SK-N-SH (cell line): ENCODE measurements around the gene TXN2. TPM values are rescaled to one million over a fixed set of nuclear protein-coding genes. Genes with fewer than 3 reads are reported as not detected.

Experiments used
- CTCF ChIA-PET: fragments of 300-600, 350-600 bp; formaldehyde crosslinking; extraction: SDS; loops from one replicate; lab custom pipeline; 2021; lab: Yijun Ruan, JAX
- POLR2A ChIA-PET: fragments of 350-600 bp; sonication (Branson Sonifier 250); formaldehyde crosslinking; extraction: SDS; loops from one replicate; lab custom pipeline; 2020; ENCODE audit warnings: antibody characterized with exemption, inconsistent platforms; lab: Yijun Ruan, JAX
- DNase-seq: peaks from one replicate; pipeline ENCODE4 v3.0.0; 2012
- H2AFZ ChIP-seq: fragments of 200-600 bp; sonication (generic); 2 replicates; pipeline ENCODE4 v1.8.1; 2016; ENCODE audit warnings: antibody characterized with exemption, mild to moderate bottlenecking, low read depth
- H3F3A ChIP-seq: fragments of 200-600 bp; sonication (generic); replicated peaks from 2 replicates; pipeline ENCODE3; 2016; ENCODE audit warnings: antibody characterized with exemption, mild to moderate bottlenecking; ENCODE audit not compliant: insufficient read depth
- H3K27ac ChIP-seq, 2 experiments: fragments of 200-500 bp in 1 of 2; fragments of 200-600 bp in 1 of 2; sonication (Bioruptor generic) in 1 of 2; sonication (generic), shearing (Covaris generic) in 1 of 2; 2 replicates each; pipeline versions ENCODE4 v1.5.1 to v1.6.1; 2014 to 2016; ENCODE audit warnings: low read depth in 2 of 2, inconsistent platforms in 1 of 2, low read length in 1 of 2, mild to moderate bottlenecking in 1 of 2, mixed read lengths in 1 of 2
- H3K27me3 ChIP-seq: fragments of 200-600 bp; sonication (generic), shearing (Covaris generic); 2 replicates; pipeline ENCODE4 v1.6.1; 2016; ENCODE audit warnings: mixed run types; ENCODE audit not compliant: insufficient read depth
- H3K36me3 ChIP-seq, 2 experiments: fragments of 200-500 bp in 1 of 2; fragments of 200-600 bp in 1 of 2; sonication (Bioruptor generic) in 1 of 2; sonication (generic) in 1 of 2; replicated peaks in 1 of 2; 2 replicates each; pipeline versions ENCODE3 to v1.5.1; 2014 to 2016; ENCODE audit warnings: low read length in 1 of 2, mild to moderate bottlenecking in 1 of 2; ENCODE audit not compliant: insufficient read depth in 2 of 2, control insufficient read depth in 1 of 2
- H3K4me1 ChIP-seq, 2 experiments: fragments of 200-500 bp in 1 of 2; fragments of 200-600 bp in 1 of 2; sonication (Bioruptor generic) in 1 of 2; sonication (generic), shearing (Covaris generic) in 1 of 2; 2 replicates each; pipeline versions ENCODE4 v1.5.1 to v1.6.1; 2014 to 2016; ENCODE audit warnings: low read depth in 1 of 2, low read length in 1 of 2, mixed run types in 1 of 2; ENCODE audit not compliant: insufficient read depth in 2 of 2, control insufficient read depth in 1 of 2
- H3K4me2 ChIP-seq: fragments of 200-600 bp; sonication (generic), shearing (Covaris generic); 2 replicates; pipeline ENCODE4 v1.6.1; 2017; ENCODE audit warnings: mixed run types
- H3K4me3 ChIP-seq, 2 experiments: fragments of 200-500 bp in 1 of 2; fragments of 200-600 bp in 1 of 2; sonication (Bioruptor generic) in 1 of 2; sonication (generic), shearing (Covaris generic) in 1 of 2; 2 replicates each; pipeline versions ENCODE4 v1.5.1 to v1.8.1; 2014 to 2016; ENCODE audit warnings: low read depth in 2 of 2, inconsistent platforms in 1 of 2, low read length in 1 of 2, mild to moderate bottlenecking in 1 of 2, mixed read lengths in 1 of 2, moderate library complexity in 1 of 2
- H3K79me2 ChIP-seq: fragments of 200-600 bp; sonication (generic); 2 replicates; pipeline ENCODE4 v1.8.1; 2017; ENCODE audit warnings: mild to moderate bottlenecking; ENCODE audit not compliant: insufficient read depth
- H3K9ac ChIP-seq: fragments of 200-600 bp; sonication (generic); 2 replicates; pipeline ENCODE4 v1.6.1; 2017; ENCODE audit warnings: mixed run types
- H3K9me2 ChIP-seq: fragments of 200-600 bp; sonication (generic); 2 replicates; pipeline ENCODE4 v1.6.1; 2017; ENCODE audit warnings: mixed run types
- H3K9me3 ChIP-seq: fragments of 200-600 bp; sonication (generic); 2 replicates; pipeline ENCODE4 v1.6.1; 2017; ENCODE audit warnings: mixed run types, mild to moderate bottlenecking, moderate library complexity
- H4K20me1 ChIP-seq: fragments of 200-600 bp; sonication (generic); 2 replicates; pipeline ENCODE4 v1.6.1; 2017; ENCODE audit warnings: mild to moderate bottlenecking, mixed run types; ENCODE audit not compliant: insufficient read depth
- ELF1 ChIP-seq: IDR thresholded peaks from 2 replicates; pipeline ENCODE4 v1.4.0; 2012
- EP300 ChIP-seq, 2 experiments: IDR thresholded peaks; 2 replicates each; pipeline versions ENCODE4 v1.4.0 to v1.6.1; 2012; ENCODE audit warnings: borderline replicate concordance in 1 of 2, low read depth in 1 of 2, low read length in 1 of 2
- FOSL2 ChIP-seq: IDR thresholded peaks from 2 replicates; pipeline ENCODE4 v1.4.0; 2012; ENCODE audit warnings: low read depth, mild to moderate bottlenecking, moderate library complexity, borderline replicate concordance
- FOXJ3 ChIP-seq: sonication (generic); formaldehyde crosslinking; IDR thresholded peaks from 2 replicates; pipeline ENCODE4 v1.5.1; 2020; ENCODE audit warnings: mild to moderate bottlenecking, missing genetic modification reagents
- FOXM1 ChIP-seq: IDR thresholded peaks from 2 replicates; pipeline ENCODE4 v1.4.0; 2012; ENCODE audit warnings: low read depth, mild to moderate bottlenecking
- GATA2 ChIP-seq: sonication (generic); formaldehyde crosslinking; IDR thresholded peaks from 2 replicates; pipeline ENCODE4 v1.5.0; 2020; ENCODE audit warnings: mild to moderate bottlenecking, missing genetic modification reagents
- MEF2A ChIP-seq: IDR thresholded peaks from 2 replicates; pipeline ENCODE4 v1.4.0; 2012; ENCODE audit warnings: low read depth, borderline replicate concordance
- MXI1 ChIP-seq: IDR thresholded peaks from 2 replicates; pipeline ENCODE4 v1.6.1; 2012; ENCODE audit warnings: mild to moderate bottlenecking, low read depth, low read length, improper control_type of control experiment
- NFIC ChIP-seq: IDR thresholded peaks from 2 replicates; pipeline ENCODE4 v1.4.0; 2012; ENCODE audit warnings: borderline replicate concordance
- NRF1 ChIP-seq: IDR thresholded peaks from 2 replicates; pipeline ENCODE4 v1.6.1; 2012; ENCODE audit warnings: low read depth, mild to moderate bottlenecking, low read length
- POLR2AphosphoS5 ChIP-seq: IDR thresholded peaks from 2 replicates; pipeline ENCODE4 v1.6.1; 2012; ENCODE audit warnings: low read depth, low read length
- RAD21 ChIP-seq: IDR thresholded peaks from 2 replicates; pipeline ENCODE4 v1.6.1; 2012; ENCODE audit warnings: mild to moderate bottlenecking, low read length
- RCOR1 ChIP-seq: fragments of 150-350 bp; IDR thresholded peaks from 2 replicates; pipeline ENCODE4 v1.6.1; 2017; ENCODE audit warnings: antibody characterized with exemption, low read length
- SMC3 ChIP-seq: IDR thresholded peaks from 2 replicates; pipeline ENCODE4 v1.6.1; 2012; ENCODE audit warnings: low read depth, low read length, improper control_type of control experiment
- TCF12 ChIP-seq: IDR thresholded peaks from 2 replicates; pipeline ENCODE4 v1.4.0; 2012
- YY1 ChIP-seq: IDR thresholded peaks from 2 replicates; pipeline ENCODE4 v1.4.0; 2012; ENCODE audit warnings: low read depth, mild to moderate bottlenecking
- WGBS: methylation state at CpG from one replicate; pipeline ENCODE4 v1.1.6; 2017; ENCODE audit warnings: low lambda C conversion rate; 5-methylcytosine and 5-hydroxymethylcytosine counted together
- polyA plus RNA-seq, 3 experiments: library from polyadenylated mRNA; depleted of rRNA; stranded (reverse); fragments of >200 nt; gene quantifications; 2 replicates each; pipeline ENCODE4 v1.2.3, GENCODE V29; 2012
- TF ChIP-seq, protein P1 (sequence below): IDR thresholded peaks from 2 replicates; pipeline ENCODE4 v1.4.0; 2012; ENCODE audit warnings: low read depth
- TF ChIP-seq, protein P2 (sequence below): fragments of 150-350 bp; IDR thresholded peaks from 2 replicates; pipeline ENCODE4 v1.6.1; 2016; ENCODE audit warnings: mild to moderate bottlenecking, low read depth, low read length
- TF ChIP-seq, protein P3 (sequence below): fragments of 150-350 bp; IDR thresholded peaks from 2 replicates; pipeline ENCODE4 v1.6.1; 2017; ENCODE audit warnings: antibody characterized with exemption, low read length, low read depth, borderline replicate concordance
- TF ChIP-seq, protein P4 (sequence below): IDR thresholded peaks from 2 replicates; pipeline ENCODE4 v1.4.0; 2012; ENCODE audit warnings: low read depth, borderline replicate concordance

Gene TXN2
- polyA plus RNA-seq, 1 of the 3 experiments (the other 2 are of a cell fraction), result 251 TPM

DNA sequence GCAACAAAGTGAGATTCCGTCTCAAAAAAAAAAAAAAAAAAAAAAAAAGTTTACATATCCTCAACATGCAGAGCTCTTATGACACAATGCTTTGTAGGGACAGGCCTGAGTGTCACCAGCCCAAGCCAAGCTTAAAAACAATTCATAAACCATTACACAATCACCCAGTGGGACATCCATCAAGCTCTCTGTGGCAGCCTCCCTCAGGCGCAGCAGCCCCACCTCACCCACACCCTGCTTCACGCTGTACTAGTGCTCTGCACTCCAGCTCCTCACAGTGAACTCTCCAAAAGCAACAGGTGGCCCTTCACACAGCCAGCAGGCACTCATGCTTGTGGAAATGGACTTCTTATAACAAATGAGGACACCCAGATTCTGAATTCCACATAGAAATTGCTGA is 28.9 kb upstream of the TXN2 start (continued):
- no peak for TF ChIP-seq TCF12
- no peak for TF ChIP-seq NRF1
- TF ChIP-seq SMC3, result no peak
- TF ChIP-seq POLR2AphosphoS5, result no peak
- TF ChIP-seq YY1, result no peak
- no peak for TF ChIP-seq EP300 (IDR thresholded peaks at IDR 0.05; ENCODE audit: borderline replicate concordance in 1 of 2, low read depth in 1 of 2, low read length in 1 of 2)
- no peak for TF ChIP-seq NFIC

DNA sequence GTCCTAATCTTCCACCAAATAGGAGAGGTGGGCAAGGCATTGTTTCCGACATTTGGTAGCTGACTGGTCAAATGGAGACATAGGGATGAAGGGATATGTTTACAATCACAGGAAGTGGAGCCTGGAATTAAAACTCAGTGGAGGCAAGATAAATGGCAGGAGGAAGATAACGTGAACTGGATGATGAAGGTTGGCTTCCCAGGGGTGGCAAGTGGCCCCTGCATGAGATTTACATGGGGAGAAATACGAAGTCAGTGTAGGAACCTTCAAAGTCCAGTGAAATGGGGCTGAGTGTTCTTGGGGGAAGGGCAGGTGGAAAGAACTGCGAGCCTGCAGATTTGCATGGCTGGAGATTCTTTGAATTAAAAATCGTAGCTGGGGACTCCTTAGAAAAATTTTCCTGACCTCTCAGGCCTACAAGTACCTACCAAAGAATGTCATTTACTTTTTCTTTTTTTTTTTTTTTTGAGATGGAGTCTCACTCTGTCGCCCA is 26.1 kb upstream of the TXN2 start:
- Histone ChIP-seq H3F3A (peaks cover 31% of the 10 kb centered on the region), H3K9me3 (no peaks in the 10 kb centered on the region), H3K4me1 (peaks cover 0 to 18% of the 10 kb centered on the region in 2 experiments; a peak in 2 of 4 replicates), H4K20me1 (peaks cover 4% of the 10 kb centered on the region; the same call in 1 of the 2 replicates), H3K27me3 (no peaks in the 10 kb centered on the region), H3K9ac (no peak overlapping the region), H3K27ac (peak overlapping the region; percentile 3 to 80; a peak in 3 of 4 replicates), H2AFZ (peak overlapping the region; percentile 82; the same call in 1 of the 2 replicates), H3K9me2 (no peaks in the 10 kb centered on the region), H3K4me3 (peak overlapping the region; percentile 51 to 58; a peak in 3 of 4 replicates), H3K79me2 (no peaks in the 10 kb centered on the region), H3K36me3 (peaks cover 10 to 24% of the 10 kb centered on the region in 2 experiments), H3K4me2 (peak overlapping the region; percentile 81)
- DNase-seq, result no peak
- ChIA-PET POLR2A (interaction anchor here (0.7 to 1.6 kb wide), 6 partner anchors 13 to 83 kb away, joined by 3 to 9 read pairs (median 5); partner anchors contain the start of genes EIF3D and TXN2), CTCF (interaction anchor here (0.6 to 1.6 kb wide), 2 partner anchors 13 to 266 kb away, joined by 3 to 4 read pairs; no protein-coding TSS in a partner anchor)
- WGBS, result 95% methylated on average over 6 of the region's 6 CpGs
- TF ChIP-seq GATA2 (CRISPR knock-in tag), result no peak
- TF ChIP-seq, protein P1, sequence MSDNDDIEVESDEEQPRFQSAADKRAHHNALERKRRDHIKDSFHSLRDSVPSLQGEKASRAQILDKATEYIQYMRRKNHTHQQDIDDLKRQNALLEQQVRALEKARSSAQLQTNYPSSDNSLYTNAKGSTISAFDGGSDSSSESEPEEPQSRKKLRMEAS, result no peak

DNA sequence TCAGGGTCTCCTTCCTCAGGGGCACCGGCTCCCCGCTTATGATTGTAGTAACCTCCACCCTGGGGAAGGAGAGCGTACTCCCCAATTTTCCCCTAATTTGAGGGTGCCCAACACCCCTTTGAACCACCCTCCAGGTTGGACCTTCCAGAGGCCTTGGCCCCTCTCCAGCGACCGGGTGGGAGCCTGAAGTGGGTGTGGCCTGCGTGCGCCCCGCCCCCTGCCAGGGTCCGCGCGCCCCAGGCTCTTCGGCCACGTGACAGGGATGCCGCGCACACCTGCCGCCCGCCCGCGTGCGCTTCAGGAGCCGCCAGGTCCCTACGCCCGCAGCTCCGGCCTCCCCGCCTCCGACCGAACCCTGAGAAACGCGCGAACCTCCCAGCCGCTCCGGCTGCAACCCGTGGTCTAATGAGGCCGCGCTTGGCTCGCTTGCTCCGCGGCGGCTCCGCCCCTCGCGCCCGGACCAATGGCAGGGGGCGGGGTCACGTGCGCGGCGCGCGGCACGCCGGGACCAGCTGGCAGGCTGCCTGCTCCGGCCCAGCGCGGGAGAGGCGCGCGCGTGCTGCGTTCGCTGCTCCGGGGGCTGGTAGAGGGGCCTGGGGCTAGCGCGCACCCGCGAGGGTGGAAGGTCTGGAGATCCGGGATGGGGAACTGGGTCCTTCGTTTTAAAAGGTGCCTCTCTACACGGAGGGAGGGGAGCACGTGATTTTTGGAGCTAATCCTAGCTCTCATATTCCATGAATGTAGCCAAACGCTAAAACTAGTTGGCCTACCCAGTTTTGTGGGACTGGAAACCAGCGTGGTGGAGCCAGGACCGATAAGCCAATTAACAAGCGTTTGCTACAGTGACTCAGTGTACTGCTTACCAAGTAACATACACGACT is 25.4 kb upstream of the TXN2 start, which contains the start of gene FOXRED2:
Gene FOXRED2 (minus strand): TSS at position 404 of the 881 bp plus-strand sequence. CDS start 618 bp downstream, outside the sequence.
- Histone ChIP-seq H3K4me2 (peak within 1 kb of the TSS; percentile 81), H3K27me3 (no peaks in the 10 kb centered on the region), H3K9me3 (no peaks in the 10 kb centered on the region), H3K36me3 (peaks cover 8 to 17% of the 10 kb centered on the region in 2 experiments), H4K20me1 (peaks cover 4% of the 10 kb centered on the region; the same call in 1 of the 2 replicates), H3K4me1 (peaks cover 0 to 18% of the 10 kb centered on the region in 2 experiments; a peak in 2 of 4 replicates), H3K27ac (peak within 1 kb of the TSS; percentile 3 to 80; a peak in 3 of 4 replicates), H3F3A (peaks cover 30% of the 10 kb centered on the region), H3K9me2 (no peaks in the 10 kb centered on the region), H3K4me3 (peak within 1 kb of the TSS; percentile 51 to 58), H2AFZ (peak within 1 kb of the TSS; percentile 82), H3K9ac (peak within 1 kb of the TSS; percentile 44; the same call in 1 of the 2 replicates), H3K79me2 (no peaks in the 10 kb centered on the region)
- POLR2A ChIA-PET, result interaction anchor here (0.7 to 1.6 kb wide), 8 partner anchors 14 to 269 kb away, joined by 3 to 9 read pairs (median 4); partner anchors contain the start of genes EIF3D, IFT27 and TXN2
- 27% methylated on average over 14 of the region's 75 CpGs for WGBS
- CTCF ChIA-PET, result interaction anchor here (1.4 to 2.0 kb wide), 3 partner anchors 20 to 267 kb away, joined by 4 to 5 read pairs (median 4); no protein-coding TSS in a partner anchor
- DNase-seq, result peak; percentile 99
- peak; percentile 93 for TF ChIP-seq MXI1
- no peak for TF ChIP-seq FOSL2
- no peak for TF ChIP-seq MEF2A
- TF ChIP-seq, protein P2, sequence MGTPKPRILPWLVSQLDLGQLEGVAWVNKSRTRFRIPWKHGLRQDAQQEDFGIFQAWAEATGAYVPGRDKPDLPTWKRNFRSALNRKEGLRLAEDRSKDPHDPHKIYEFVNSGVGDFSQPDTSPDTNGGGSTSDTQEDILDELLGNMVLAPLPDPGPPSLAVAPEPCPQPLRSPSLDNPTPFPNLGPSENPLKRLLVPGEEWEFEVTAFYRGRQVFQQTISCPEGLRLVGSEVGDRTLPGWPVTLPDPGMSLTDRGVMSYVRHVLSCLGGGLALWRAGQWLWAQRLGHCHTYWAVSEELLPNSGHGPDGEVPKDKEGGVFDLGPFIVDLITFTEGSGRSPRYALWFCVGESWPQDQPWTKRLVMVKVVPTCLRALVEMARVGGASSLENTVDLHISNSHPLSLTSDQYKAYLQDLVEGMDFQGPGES, result no peak
- TF ChIP-seq GATA2 (CRISPR knock-in tag), result no peak
- TF ChIP-seq TCF12, result no peak
- no peak for TF ChIP-seq ELF1
- TF ChIP-seq RCOR1, result no peak
- no peak for TF ChIP-seq FOXM1
- TF ChIP-seq POLR2AphosphoS5, result peak; percentile 66; the same call in 1 of the 2 replicates
- no peak for TF ChIP-seq RAD21
- TF ChIP-seq, protein P3, sequence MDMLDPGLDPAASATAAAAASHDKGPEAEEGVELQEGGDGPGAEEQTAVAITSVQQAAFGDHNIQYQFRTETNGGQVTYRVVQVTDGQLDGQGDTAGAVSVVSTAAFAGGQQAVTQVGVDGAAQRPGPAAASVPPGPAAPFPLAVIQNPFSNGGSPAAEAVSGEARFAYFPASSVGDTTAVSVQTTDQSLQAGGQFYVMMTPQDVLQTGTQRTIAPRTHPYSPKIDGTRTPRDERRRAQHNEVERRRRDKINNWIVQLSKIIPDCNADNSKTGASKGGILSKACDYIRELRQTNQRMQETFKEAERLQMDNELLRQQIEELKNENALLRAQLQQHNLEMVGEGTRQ, result peak; percentile 81
- TF ChIP-seq, protein P4, sequence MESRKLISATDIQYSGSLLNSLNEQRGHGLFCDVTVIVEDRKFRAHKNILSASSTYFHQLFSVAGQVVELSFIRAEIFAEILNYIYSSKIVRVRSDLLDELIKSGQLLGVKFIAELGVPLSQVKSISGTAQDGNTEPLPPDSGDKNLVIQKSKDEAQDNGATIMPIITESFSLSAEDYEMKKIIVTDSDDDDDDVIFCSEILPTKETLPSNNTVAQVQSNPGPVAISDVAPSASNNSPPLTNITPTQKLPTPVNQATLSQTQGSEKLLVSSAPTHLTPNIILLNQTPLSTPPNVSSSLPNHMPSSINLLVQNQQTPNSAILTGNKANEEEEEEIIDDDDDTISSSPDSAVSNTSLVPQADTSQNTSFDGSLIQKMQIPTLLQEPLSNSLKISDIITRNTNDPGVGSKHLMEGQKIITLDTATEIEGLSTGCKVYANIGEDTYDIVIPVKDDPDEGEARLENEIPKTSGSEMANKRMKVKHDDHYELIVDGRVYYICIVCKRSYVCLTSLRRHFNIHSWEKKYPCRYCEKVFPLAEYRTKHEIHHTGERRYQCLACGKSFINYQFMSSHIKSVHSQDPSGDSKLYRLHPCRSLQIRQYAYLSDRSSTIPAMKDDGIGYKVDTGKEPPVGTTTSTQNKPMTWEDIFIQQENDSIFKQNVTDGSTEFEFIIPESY, result no peak
- no peak for TF ChIP-seq YY1
- TF ChIP-seq FOXJ3 (CRISPR knock-in tag), result no peak
